ENCODE data around the gene SHMT2. TPM values are rescaled to one million over a fixed set of nuclear protein-coding genes. Genes with fewer than 3 reads are reported as not detected.

The SHMT2 gene
- total and polyA plus RNA-seq, 2 experiments from 2014 or later = 125 to 387 TPM

DNA sequence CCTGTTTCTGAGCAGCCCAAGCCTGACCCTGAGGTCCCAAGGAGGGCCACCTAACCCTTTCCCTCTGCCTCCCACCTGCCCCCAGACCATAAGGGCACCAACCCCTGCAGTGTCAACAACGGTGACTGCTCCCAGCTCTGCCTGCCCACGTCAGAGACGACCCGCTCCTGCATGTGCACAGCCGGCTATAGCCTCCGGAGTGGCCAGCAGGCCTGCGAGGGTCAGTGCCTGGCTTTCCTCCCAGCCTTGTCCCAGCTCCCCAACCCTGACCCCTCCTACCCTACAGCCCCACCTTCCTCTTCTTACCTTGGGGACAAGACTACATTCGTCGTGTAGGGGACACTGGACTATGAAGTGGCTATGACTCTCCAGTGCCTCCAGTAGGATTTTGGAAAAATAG is 48.4 kb upstream of the SHMT2 start:
- Mint-ChIP-seq H3K36me3 (ENCODE audit: low read depth) (peaks cover 90% of the 10 kb centered on the region), H3K27ac (peak overlapping the region; percentile 34), H3K4me1 (peaks cover 5% of the 10 kb centered on the region; the same call in 2 of the 3 replicates), H3K27me3 (ENCODE audit: insufficient read depth, low read depth, poor library complexity) (peaks cover 24% of the 10 kb centered on the region), H3K4me3 (no peak overlapping the region), H3K9me3 (no peaks in the 10 kb centered on the region)
- Histone ChIP-seq H3K36me3 (ENCODE audit: insufficient read depth) (peaks cover 24% of the 10 kb centered on the region), H3K4me2 (no peak overlapping the region), H3F3A (replicated peaks; ENCODE audit: low read depth) (peaks cover 29% of the 10 kb centered on the region), H2AFZ (no peak overlapping the region), H3K4me1 (ENCODE audit: insufficient read depth) (no peaks in the 10 kb centered on the region), H3K27ac (ENCODE audit: low read depth) (0 out of 2 replicates have a peak overlapping the region, but pooled peaks have one; percentile 9), H3K9me2 (ENCODE audit: insufficient read depth) (no peaks in the 10 kb centered on the region), H3K79me2 (replicated peaks; ENCODE audit: insufficient read depth) (no peaks in the 10 kb centered on the region; the same call in 1 of the 2 replicates), H3K4me3 (no peak overlapping the region), H4K20me1 (replicated peaks; ENCODE audit: insufficient read depth) (peaks cover 5% of the 10 kb centered on the region; the same call in 1 of the 2 replicates), H3K27me3 (ENCODE audit: insufficient read depth) (no peaks in the 10 kb centered on the region)
- ATAC-seq (no peak), DNase-seq (ENCODE audit: low spot score) (no peak)
- TF ChIP-seq, protein P1, sequence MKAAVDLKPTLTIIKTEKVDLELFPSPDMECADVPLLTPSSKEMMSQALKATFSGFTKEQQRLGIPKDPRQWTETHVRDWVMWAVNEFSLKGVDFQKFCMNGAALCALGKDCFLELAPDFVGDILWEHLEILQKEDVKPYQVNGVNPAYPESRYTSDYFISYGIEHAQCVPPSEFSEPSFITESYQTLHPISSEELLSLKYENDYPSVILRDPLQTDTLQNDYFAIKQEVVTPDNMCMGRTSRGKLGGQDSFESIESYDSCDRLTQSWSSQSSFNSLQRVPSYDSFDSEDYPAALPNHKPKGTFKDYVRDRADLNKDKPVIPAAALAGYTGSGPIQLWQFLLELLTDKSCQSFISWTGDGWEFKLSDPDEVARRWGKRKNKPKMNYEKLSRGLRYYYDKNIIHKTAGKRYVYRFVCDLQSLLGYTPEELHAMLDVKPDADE (IDR thresholded peaks at IDR 0.05) = no peak
- TF ChIP-seq NANOG (IDR thresholded peaks at IDR 0.05; ENCODE audit: borderline replicate concordance) (no peak), EZH2 (IDR thresholded peaks at IDR 0.05; ENCODE audit: low read depth, unreplicated experiment) (no peak), POLR2AphosphoS5 (IDR thresholded peaks at IDR 0.05; ENCODE audit: low read depth) (no peak)
- TF ChIP-seq, protein P2, sequence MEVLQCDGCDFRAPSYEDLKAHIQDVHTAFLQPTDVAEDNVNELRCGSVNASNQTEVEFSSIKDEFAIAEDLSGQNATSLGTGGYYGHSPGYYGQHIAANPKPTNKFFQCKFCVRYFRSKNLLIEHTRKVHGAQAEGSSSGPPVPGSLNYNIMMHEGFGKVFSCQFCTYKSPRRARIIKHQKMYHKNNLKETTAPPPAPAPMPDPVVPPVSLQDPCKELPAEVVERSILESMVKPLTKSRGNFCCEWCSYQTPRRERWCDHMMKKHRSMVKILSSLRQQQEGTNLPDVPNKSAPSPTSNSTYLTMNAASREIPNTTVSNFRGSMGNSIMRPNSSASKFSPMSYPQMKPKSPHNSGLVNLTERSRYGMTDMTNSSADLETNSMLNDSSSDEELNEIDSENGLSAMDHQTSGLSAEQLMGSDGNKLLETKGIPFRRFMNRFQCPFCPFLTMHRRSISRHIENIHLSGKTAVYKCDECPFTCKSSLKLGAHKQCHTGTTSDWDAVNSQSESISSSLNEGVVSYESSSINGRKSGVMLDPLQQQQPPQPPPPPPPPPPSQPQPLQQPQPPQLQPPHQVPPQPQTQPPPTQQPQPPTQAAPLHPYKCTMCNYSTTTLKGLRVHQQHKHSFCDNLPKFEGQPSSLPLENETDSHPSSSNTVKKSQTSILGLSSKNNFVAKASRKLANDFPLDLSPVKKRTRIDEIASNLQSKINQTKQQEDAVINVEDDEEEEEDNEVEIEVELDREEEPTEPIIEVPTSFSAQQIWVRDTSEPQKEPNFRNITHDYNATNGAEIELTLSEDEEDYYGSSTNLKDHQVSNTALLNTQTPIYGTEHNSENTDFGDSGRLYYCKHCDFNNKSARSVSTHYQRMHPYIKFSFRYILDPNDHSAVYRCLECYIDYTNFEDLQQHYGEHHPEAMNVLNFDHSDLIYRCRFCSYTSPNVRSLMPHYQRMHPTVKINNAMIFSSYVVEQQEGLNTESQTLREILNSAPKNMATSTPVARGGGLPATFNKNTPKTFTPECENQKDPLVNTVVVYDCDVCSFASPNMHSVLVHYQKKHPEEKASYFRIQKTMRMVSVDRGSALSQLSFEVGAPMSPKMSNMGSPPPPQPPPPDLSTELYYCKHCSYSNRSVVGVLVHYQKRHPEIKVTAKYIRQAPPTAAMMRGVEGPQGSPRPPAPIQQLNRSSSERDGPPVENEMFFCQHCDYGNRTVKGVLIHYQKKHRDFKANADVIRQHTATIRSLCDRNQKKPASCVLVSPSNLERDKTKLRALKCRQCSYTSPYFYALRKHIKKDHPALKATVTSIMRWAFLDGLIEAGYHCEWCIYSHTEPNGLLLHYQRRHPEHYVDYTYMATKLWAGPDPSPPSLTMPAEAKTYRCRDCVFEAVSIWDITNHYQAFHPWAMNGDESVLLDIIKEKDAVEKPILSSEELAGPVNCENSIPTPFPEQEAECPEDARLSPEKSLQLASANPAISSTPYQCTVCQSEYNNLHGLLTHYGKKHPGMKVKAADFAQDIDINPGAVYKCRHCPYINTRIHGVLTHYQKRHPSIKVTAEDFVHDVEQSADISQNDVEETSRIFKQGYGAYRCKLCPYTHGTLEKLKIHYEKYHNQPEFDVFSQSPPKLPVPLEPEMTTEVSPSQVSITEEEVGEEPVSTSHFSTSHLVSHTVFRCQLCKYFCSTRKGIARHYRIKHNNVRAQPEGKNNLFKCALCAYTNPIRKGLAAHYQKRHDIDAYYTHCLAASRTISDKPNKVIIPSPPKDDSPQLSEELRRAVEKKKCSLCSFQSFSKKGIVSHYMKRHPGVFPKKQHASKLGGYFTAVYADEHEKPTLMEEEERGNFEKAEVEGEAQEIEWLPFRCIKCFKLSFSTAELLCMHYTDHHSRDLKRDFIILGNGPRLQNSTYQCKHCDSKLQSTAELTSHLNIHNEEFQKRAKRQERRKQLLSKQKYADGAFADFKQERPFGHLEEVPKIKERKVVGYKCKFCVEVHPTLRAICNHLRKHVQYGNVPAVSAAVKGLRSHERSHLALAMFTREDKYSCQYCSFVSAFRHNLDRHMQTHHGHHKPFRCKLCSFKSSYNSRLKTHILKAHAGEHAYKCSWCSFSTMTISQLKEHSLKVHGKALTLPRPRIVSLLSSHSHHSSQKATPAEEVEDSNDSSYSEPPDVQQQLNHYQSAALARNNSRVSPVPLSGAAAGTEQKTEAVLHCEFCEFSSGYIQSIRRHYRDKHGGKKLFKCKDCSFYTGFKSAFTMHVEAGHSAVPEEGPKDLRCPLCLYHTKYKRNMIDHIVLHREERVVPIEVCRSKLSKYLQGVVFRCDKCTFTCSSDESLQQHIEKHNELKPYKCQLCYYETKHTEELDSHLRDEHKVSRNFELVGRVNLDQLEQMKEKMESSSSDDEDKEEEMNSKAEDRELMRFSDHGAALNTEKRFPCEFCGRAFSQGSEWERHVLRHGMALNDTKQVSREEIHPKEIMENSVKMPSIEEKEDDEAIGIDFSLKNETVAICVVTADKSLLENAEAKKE (CRISPR knock-in tag; IDR thresholded peaks at IDR 0.05) = no peak
